Suppressor macrophage (primary cell): Measurements from ENCODE around the gene MFNG.
"Not testable (repeated sequence)": the region's sequence is repeated elsewhere in the genome, so short reads cannot be mapped to it uniquely, and the experiment has no call there.

Source experiments
- DNase-seq, 4 experiments: peaks; one replicate each; pipeline ENCODE4 v3.0.0-alpha.2; 2020 to 2022
- total RNA-seq, 17 experiments: gene quantifications; one replicate each; lab custom pipeline; 2026; ENCODE audit warnings: mixed read lengths in 6 of 17, inconsistent platforms in 3 of 17; lab: John Stamatoyannopoulos, UW

MFNG gene, protein sequence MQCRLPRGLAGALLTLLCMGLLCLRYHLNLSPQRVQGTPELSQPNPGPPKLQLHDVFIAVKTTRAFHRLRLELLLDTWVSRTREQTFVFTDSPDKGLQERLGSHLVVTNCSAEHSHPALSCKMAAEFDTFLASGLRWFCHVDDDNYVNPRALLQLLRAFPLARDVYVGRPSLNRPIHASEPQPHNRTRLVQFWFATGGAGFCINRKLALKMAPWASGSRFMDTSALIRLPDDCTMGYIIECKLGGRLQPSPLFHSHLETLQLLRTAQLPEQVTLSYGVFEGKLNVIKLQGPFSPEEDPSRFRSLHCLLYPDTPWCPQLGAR
- 7.6 to 43.3 (median 24.4) reads per million in 17 experiments for total RNA-seq

GRCh38 chr22:37486224-37486845 is at the start of gene MFNG:
MFNG (minus strand) TSS chr22:37486384; CDS start chr22:37486177, 207 bp downstream.
- DNase-seq: peak; percentile 93 to 96 (median 95)

DNA sequence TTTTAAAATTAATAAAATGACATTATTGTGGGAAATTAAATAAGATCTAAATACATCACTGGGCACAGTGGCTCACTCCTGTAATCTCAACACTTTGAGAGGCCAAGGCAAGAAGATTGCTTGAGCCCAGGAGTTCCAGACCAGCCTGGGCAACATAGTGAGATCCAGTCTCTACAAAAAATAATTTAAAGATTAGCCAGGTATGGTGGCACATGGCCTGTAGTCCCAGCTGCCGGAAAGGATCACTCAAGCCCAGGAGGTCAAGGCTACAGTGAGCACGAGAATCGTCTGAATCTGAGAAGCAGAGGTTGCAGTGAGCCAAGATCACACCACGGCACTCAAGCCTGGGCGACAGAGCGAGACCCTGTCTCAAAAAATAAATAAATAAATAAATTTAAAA is 49.0 kb upstream of the MFNG start:
- DNase-seq: no peak

- no peak for DNase-seq
These were observed 48.3 kb upstream of the MFNG start for GRCh38 chr22:37534445-37534844.

DNA sequence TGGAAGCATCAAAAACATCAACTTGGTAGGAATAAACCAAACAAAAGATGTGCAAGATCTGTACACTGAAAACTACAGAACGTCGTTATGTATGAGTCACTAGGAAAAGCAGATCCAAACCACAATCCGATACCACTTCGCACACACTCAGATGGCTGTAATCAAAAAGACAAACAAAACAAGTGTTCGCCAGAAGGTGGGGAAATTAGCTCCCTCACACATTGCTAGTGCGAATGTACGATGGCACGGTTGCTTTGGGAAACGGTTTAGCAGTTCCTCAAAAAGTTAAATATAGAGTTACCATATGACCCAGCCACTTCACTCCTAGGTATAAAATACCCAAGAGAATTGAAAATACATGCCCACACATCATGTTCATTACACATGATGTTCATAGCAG is 47.8 kb upstream of the MFNG start:
- DNase-seq: peak; percentile 63 to 85 (median 74)

DNA sequence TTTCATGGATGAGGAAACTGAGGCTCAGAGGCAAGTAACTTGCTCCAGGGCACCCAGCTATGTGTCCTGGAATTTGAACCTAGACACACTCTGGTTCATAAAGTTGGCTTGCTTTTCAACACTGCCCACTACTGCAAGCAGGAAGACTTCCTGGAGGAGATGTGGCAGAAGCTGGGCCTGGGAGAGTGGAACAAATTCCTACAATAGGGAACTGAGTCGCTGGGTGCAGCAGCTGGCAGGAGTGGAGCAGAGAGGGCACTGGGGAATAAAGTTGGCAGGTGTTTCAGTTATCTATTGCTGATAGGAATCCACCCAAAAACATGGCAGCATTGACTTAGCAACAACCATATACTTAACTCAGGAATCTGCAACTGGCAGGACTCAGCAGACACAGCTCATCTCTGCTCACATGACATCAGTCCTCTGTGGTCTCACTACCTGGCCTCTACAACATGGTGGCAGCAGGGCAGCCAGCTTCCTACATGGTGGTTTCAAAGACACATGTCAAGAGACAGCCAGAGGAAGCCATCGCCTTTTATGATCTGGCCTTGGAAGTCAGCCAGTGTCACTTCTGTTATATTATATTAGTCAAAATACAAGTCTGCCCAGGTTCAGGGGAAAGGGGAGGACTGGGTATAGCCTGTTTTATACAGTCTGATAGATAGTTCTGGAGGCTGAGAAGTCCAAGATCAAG is 43.6 kb upstream of the MFNG start:
- peak; percentile 24 to 56 (median 52) for DNase-seq

DNA sequence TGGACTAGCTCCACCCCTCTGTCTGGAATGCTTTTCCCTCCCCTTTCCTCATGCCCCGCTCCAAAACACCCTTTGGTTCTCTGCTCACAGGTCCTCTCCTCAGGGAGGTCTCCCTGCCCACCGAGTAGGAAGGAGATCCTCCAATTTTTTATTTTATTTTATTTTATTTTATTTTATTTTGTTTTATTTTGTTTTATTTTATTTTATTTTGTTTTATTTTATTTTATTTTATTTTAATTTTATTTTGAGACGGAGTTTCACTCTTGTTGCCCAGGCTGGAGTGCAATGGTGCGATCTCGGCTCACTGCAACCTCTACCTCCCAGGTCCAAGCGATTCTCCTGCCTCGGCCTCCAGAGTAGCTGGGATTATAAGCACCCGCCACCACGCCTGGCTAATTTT is 41.8 kb upstream of the MFNG start:
- DNase-seq: not testable (repeated sequence)

DNA sequence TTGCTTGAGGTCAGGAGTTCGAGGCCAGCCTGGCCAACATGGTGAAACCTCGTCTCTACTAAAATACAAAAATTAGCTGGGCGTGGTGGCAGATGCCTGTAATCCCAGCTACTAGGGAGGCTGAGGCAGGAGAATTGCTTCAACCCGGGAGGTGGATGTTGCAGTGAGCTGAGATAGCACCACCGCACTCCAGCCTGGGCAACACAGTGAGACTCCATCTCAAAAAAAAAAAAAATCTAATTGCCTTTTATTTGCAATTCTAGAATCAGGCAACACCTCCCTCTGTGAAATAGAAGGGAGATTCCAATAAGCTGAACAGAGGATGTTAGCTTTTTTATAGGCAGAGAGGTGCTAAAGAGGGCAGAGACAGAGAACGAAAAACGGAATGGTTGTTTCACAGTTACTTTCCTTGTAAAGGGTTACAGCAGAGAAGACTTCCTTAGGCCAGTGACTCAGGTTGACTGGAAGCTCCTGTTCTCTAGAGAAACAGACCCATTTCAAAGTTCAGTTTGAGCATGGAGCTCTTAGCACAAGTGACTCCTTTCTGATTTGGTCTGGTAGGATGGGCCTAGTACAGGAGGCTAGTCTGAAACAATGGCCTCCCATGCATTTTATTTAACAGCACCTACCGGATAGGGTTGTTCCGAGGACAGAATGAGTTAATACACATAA is 41.0 kb upstream of the MFNG start:
- not testable (repeated sequence) for DNase-seq

DNA sequence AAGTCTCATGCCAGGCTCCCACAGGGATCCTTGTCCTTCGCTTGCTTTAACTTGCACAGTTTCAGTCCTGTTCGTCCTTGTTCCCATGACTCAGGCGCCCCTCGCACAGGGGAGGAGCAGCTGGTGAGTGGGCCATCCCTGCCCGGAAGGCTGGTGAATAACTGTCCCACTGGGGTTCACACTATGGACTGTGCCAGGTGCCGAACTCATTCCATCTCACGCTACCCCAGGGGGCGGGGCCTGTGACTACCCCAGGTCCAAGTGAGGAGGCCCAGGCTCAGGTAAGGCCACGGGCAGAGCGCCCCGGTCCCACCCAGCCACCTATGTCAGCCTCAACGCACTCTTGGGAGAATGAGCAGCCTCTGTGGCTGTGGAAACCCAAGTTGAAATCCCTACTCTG is 40.2 kb upstream of the MFNG start:
- DNase-seq: no peak

GRCh38 chr22:37525746-37526350 is 39.7 kb upstream of the MFNG start:
- DNase-seq: peak in 3 of 4 experiments; percentile 20 to 30 (median 23)

DNA sequence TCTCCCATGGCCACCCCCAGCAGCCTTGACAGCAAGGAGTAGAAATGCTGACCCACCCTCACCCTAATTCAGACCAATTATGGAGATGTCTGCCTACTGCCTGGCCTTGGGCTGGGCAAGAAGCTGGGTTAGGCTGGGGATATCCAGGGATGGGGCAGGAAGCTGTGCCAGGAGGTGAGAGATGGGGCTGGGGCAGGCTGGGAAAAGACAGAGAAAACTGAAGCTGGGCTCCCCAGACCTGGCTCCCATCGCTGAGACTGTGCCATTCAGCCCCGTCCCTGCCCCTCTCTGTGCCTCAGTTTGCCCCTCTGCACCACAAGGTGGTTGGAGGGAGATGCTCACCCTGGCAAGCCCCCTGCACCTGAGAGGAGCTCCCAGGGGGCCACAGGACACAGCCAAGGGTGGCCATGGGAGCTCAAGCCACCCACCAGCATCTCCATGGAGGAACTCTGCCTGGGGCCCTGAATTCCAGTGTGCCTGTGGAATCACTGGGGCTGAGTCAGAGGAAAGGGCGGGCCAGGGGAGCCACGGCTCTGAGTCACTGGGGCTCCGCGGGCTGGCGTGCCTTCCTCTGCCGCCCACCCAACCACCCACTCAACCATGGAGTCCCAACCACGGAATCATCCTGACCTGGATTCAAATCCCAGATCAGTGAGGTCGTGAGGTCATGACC is 39.0 kb upstream of the MFNG start:
- DNase-seq: peak; percentile 64 to 85 (median 74)

DNA sequence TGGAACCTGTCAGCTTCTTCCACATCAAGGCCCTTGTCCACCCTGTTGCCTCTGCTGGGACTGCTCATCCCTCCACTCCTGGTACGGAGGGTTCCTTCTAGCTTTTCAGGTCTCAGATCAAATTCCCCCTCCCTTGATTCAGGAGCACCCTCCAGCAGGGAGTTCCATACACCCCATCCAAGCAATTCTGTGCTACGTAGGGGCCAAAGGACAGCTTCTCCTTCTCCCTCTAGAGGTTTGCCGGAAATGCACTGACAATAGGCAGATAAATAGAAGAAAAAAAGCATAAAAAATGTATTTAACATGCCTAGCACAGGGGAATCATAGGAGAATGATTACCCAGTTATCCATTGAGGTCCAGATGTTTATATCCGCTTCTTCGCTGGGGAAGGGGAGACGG is 36.3 kb upstream of the MFNG start:
- DNase-seq: no peak

DNA sequence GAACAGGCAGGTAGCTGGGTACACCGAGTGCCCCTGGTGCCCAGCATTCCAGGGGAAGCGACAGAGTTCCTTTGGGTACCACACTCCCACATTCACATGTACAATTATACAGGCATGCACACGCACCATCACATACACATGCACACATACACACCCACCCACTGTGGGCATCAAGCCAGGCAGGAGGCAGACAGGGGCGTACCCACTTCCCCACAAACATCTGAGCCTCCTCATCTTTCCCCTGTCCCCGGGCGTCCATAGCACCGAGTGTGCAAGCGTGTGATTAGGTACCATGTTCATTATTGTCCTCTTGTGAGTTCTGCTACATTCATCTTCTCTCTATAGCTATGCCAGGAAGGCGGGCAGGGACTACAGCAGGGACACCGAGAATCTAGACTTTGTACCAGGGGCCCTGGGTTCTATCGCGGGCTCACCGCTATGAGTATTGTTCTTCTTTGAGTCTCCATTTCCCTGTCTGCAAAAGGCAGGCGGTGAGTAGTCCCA is 35.1 kb upstream of the MFNG start:
- DNase-seq: no peak

- no peak for DNase-seq
These were observed 34.6 kb upstream of the MFNG start for GRCh38 chr22:37520776-37521191.

- DNase-seq: peak in 3 of 4 experiments; percentile 22 to 65 (median 45)
These were observed 33.3 kb upstream of the MFNG start, which contains the start of gene CARD10 for GRCh38 chr22:37519268-37520195. CARD10 (minus strand) TSS chr22:37519415; CDS start chr22:37519200, 215 bp downstream.

- no peak for DNase-seq
These were observed 32.5 kb upstream of the MFNG start for GRCh38 chr22:37518509-37519267.

GRCh38 chr22:37517826-37518450 is 31.8 kb upstream of the MFNG start:
- no peak for DNase-seq

GRCh38 chr22:37516456-37516855 is 30.3 kb upstream of the MFNG start:
- no peak for DNase-seq

DNA sequence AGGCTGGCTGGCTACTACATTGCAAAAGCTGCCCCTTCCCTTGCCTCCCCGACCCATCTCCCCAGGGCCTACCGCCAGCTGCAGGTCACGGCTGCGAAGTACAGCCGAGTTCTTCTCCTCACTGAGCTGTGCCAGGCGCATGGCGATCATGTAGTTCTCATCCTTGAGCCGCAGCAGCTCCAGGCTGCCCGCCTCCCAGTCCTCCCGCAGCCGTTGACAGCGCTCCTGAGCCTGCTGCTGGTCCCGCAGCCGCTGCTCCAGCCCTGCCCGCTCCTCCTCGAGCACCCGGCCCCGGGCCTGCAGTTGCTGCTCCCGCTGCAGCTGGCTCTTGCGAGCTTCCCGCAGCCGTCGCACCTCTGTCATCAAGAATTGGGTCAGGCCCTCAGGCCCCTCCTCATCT is 29.7 kb upstream of the MFNG start:
- DNase-seq: no peak

- no peak for DNase-seq
These were observed 28.4 kb upstream of the MFNG start for GRCh38 chr22:37514526-37515051.
